RWPE2 (cell line): ENCODE results near the gene RAB15.

Experiments used
- ATAC-seq: fragments of 200-7000 bp; cut with Tn5 transposase; 3 replicates; pipeline ENCODE4 v1.9.1; 2021; ENCODE audit warnings: low read depth
- DNase-seq: peaks from one replicate; pipeline ENCODE4 v3.0.0-alpha.2; 2020; ENCODE audit warnings: low spot score
- H3K27ac ChIP-seq: fragments of 450-650 bp; 2 replicates; pipeline ENCODE4 v1.5.1; 2017; ENCODE audit warnings: mild to moderate bottlenecking; ENCODE audit not compliant: poor library complexity, severe bottlenecking
- H3K27me3 ChIP-seq: fragments of 250-450 bp; sonication (Bioruptor Pico); 2 replicates; pipeline ENCODE4 v1.5.1; 2021; ENCODE audit warnings: mild to moderate bottlenecking, moderate library complexity; ENCODE audit not compliant: insufficient read depth, poor library complexity, severe bottlenecking
- H3K36me3 ChIP-seq: fragments of 250-450 bp; sonication (Bioruptor Pico); 2 replicates; pipeline ENCODE4 v1.5.1; 2020; ENCODE audit warnings: low read depth, mild to moderate bottlenecking, moderate library complexity
- H3K4me1 ChIP-seq: fragments of 250-450 bp; sonication (Bioruptor Pico); 2 replicates; pipeline ENCODE4 v1.5.1; 2021; ENCODE audit warnings: mild to moderate bottlenecking, moderate library complexity; ENCODE audit not compliant: insufficient read depth, poor library complexity, severe bottlenecking
- H3K4me3 ChIP-seq: fragments of 250-450 bp; sonication (Bioruptor Pico); 2 replicates; pipeline ENCODE4 v1.5.1; 2021; ENCODE audit warnings: mild to moderate bottlenecking, moderate library complexity; ENCODE audit not compliant: severe bottlenecking
- H3K9me3 ChIP-seq: fragments of 250-450 bp; sonication (Bioruptor Pico); 2 replicates; pipeline ENCODE4 v1.5.1; 2021; ENCODE audit warnings: mild to moderate bottlenecking, moderate library complexity; ENCODE audit not compliant: severe bottlenecking
- TF ChIP-seq, protein P1 (sequence below): fragments of 450-650 bp; IDR thresholded peaks from one replicate; pipeline ENCODE4 v1.5.1; 2017; ENCODE audit warnings: mild to moderate bottlenecking, moderate library complexity; ENCODE audit not compliant: poor library complexity, severe bottlenecking

Gene RAB15

DNA sequence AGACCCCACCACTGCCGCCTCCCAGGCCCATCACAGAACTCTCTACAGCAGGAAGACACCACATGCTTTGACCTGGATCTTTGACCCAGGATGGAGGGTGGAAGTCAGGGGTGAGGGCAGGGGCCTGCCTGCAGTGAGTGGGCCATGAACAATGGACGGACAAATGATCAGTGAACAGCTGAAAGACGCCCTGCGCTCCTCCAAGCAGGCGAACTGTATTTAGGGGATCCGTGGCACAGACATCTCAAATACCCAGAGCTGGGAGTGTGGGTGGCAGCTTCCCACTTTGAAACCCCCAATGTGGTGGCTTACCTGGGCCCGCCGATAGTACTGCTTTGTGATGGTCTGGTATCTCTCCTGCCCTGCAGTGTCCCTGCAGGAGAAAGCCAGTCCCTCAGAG lies 20.8 kb downstream of the RAB15 start:
- no peaks in the 10 kb centered on the region for H3K9me3 ChIP-seq
- TF ChIP-seq, protein P1, sequence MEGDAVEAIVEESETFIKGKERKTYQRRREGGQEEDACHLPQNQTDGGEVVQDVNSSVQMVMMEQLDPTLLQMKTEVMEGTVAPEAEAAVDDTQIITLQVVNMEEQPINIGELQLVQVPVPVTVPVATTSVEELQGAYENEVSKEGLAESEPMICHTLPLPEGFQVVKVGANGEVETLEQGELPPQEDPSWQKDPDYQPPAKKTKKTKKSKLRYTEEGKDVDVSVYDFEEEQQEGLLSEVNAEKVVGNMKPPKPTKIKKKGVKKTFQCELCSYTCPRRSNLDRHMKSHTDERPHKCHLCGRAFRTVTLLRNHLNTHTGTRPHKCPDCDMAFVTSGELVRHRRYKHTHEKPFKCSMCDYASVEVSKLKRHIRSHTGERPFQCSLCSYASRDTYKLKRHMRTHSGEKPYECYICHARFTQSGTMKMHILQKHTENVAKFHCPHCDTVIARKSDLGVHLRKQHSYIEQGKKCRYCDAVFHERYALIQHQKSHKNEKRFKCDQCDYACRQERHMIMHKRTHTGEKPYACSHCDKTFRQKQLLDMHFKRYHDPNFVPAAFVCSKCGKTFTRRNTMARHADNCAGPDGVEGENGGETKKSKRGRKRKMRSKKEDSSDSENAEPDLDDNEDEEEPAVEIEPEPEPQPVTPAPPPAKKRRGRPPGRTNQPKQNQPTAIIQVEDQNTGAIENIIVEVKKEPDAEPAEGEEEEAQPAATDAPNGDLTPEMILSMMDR = no peak
- no peak for DNase-seq
- no peak for ATAC-seq
- H3K36me3 ChIP-seq = no peaks in the 10 kb centered on the region
- H3K4me1 ChIP-seq = no peaks in the 10 kb centered on the region
- H3K4me3 ChIP-seq = no peak overlapping the region
- no peaks in the 10 kb centered on the region for H3K27me3 ChIP-seq
- no peak overlapping the region for H3K27ac ChIP-seq

DNA sequence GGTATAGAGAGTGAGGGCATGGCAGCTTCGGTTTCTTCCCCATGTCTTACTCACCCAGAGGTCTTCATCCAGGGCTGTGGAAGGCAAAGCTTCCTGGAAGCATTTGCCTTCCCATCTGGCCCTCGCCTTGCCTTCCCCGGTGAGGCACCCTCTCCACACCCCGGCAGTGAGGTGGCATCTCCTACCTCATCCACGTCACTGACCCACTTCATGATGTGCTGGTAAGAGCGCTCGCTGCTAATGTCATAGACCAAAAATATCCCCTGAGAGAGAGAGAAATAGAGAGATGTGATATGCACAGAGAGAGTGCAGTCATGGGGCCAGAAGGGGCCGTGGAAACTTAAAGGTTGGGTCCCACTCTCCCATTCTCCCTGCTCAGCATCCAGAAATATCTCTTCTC lies 21.2 kb downstream of the RAB15 start:
- DNase-seq = no peak
- TF ChIP-seq, protein P1 = no peak

DNA sequence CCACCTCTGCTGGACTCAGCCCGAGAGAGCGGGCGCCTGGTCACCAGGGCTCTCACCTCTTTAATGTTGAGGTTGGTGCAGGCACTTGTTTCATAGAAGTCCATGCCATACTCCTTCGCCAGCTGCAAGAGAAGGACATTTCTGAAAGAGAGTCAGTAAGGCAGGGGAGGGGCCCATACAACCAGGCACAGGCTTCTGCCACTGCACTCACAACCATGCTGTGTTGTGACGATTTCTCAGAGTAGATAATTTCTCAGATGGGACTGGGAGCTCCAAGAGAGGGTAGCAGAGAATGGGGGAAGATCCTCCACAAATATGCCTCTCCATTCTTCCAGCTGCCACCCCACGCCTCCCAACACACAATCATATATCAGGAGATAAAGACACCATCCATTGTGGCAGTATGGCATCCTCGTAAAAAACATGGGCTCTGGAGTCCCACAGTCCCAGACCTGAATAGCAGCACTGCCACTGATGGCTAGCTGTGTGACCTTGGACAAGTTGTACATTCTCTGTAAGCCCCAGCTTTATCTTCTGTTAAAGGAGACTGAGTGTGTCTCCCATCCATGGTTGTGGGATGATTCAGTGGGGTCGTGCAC lies 23.4 kb downstream of the RAB15 start:
- H3K9me3 ChIP-seq = no peaks in the 10 kb centered on the region
- TF ChIP-seq, protein P1 = no peak
- H3K4me1 ChIP-seq = no peaks in the 10 kb centered on the region
- H3K27me3 ChIP-seq = no peaks in the 10 kb centered on the region
- H3K4me3 ChIP-seq = no peak overlapping the region
- no peaks in the 10 kb centered on the region for H3K36me3 ChIP-seq
- ATAC-seq (no peak), DNase-seq (peak; percentile 23)
- no peak overlapping the region for H3K27ac ChIP-seq

More for the DNA sequence above, 21.2 kb downstream of the RAB15 start:
- H3K4me3 ChIP-seq = no peak overlapping the region
- H3K27ac ChIP-seq = no peak overlapping the region
- no peaks in the 10 kb centered on the region for H3K36me3 ChIP-seq
- ATAC-seq = no peak
- H3K27me3 ChIP-seq = no peaks in the 10 kb centered on the region
- no peaks in the 10 kb centered on the region for H3K4me1 ChIP-seq
- no peaks in the 10 kb centered on the region for H3K9me3 ChIP-seq

DNA sequence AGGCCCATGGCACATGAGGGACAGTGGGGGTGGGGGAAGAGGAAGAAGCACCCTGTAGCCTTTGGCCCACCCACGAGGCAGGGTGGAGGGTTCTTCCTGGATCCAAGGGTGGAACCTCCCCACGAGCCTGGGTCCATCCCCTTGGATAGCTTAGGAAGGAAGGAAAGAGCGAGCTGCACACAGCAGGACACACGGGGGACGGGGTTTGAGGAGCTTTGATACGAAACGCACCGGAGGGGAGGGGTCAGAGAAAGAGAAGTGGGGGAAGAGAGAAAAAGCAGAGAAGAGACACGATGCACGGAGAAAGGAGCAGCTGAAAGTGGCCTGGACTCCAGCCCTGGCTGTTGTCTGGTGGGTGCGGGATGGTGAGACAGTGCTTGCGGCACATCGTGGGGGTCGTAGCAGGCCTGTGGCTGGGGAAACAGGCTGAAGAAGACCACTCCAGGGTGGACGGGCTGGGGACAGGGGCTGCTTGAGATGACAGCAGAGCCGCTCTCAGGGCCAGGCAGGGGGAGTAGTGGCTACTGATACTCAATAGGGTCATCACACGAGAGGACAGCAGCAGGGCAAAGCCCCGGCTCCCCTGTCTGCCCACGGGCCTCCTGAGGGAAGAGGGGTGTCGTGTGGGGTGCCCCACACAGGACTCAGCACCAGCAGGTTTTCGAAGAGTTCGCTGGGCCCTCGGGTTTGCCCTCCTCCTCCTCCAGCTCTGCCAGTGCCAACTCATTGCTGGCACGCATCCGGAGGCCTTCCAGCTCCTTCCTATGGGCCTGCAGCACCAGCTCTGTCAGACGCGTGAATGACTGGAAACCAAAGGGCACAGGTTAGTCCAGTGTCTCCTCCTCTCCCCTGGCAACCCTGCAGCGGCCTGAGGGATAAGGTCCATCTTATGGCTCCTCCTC lies 24.2 kb downstream of the RAB15 start:
- Histone ChIP-seq H3K4me1 (peaks cover 3% of the 10 kb centered on the region), H3K36me3 (no peaks in the 10 kb centered on the region), H3K27ac (no peak overlapping the region), H3K9me3 (no peaks in the 10 kb centered on the region), H3K4me3 (no peak overlapping the region), H3K27me3 (no peaks in the 10 kb centered on the region)
- ATAC-seq (no peak), DNase-seq (peak; percentile 51)
- TF ChIP-seq, protein P1 = no peak
